ENCODE data around the gene NHERF2. TPM values are rescaled to one million over a fixed set of nuclear protein-coding genes. Genes with fewer than 3 reads are reported as not detected.

Gene NHERF2
- total RNA-seq, 1 donor from 2014 or later = 9.8 TPM

DNA sequence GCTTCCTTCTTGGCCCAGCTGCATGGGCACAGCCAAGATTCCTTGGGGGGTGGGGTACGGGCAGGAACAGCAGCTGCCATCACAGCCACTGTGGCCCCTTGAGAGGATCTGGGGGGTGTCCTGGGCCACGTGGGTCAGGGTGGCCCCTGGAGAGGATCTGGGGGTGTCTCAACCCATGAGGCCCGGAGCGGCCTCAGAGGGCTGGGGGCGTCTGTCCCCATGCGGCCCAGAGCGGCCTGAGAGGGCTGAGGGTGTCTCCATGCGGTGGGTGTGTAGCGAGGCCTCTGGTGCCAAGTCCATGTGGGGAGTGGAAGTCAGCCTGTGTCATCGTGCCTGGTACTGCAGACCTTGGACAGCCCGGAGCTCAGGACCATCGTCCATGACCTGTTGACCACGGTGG is 34.8 kb downstream of the NHERF2 start:
- DNase-seq = no peak

DNA sequence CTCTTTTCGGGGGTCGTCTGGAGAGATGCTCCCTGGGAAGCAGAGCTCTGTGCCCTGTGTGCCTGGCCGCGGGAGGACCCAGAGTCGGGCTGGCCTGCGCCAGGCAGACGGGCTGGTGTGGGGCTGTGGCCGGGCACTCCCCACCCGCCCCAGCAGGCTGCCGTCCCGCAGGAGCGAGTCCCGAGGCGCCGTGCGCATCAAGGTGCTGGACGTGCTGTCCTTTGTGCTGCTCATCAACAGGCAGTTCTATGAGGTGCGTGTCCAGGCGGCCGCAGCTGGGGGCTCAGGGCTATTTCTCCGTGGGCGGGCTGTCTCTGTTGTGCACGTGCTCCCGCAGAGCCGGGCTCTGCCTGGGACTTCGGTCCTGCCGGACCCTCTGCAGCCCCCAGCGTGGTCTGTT is 36.1 kb downstream of the NHERF2 start:
- DNase-seq = no peak

DNA sequence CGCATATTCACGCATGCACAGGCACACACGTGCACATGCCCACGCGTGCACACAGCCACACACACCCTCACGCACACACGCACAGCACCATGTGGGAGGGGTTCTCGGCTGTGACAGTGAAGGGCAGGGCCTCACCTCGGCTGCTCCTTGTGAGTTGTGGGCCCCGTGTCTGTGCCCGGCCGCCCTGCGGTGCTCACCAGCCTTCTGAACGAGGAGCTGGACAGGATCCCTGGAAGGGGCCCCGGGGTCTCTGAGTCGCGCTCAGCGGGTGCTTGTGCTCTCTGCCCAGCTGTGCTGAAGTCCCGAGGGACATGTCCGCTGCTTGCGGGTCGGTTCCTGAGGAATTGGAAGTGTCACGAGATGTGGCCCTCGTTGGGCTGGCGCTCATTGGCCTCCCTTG is 37.2 kb downstream of the NHERF2 start:
- no peak for DNase-seq

DNA sequence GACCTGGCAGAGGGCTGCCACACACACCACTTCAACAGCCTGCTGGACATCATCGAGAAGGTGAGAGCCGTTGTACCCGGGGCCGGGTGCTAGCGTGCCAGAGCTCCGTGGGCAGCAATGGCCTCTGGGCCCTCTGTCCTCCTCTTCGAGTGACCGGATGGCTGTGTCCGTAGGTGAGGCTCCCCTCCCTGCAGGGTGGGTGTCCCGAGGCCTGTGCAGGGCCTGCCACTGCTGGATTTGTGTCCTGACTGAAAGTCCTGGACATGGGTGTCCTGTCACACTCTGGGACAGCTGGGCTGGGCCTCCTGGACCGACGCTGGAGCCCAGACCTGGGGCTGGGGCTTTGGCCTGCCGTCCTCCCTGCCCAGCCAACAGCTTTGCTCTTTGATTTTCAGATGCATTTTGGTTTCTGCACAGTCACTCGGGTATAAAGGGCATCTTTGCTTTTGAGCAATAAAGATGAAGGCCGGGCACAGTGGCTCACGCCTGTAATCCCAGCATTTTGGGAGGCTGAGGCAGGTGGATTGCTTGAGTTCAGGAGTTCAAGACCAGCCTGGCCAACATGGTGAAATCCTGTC is 37.8 kb downstream of the NHERF2 start:
- no peak for DNase-seq

DNA sequence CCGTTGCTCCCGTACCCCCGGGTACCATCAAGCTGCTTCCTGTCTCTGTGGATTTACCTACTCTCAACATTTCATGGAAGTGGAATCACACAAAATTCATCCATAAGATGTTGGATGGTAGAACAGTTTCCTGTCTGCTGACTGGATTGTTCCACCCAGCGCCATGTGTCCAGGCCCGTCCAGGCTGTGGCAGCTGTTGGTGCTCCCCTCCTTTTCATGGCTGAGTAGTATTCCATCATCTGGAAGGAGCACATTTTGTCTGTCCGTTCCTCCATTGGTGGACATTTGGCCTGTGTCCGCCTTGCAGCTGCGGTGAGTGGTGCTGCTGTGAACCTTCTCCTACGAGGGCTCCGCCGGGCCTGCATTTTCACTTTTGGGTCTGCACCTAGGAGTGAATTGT is 39.4 kb downstream of the NHERF2 start:
- DNase-seq = no peak

DNA sequence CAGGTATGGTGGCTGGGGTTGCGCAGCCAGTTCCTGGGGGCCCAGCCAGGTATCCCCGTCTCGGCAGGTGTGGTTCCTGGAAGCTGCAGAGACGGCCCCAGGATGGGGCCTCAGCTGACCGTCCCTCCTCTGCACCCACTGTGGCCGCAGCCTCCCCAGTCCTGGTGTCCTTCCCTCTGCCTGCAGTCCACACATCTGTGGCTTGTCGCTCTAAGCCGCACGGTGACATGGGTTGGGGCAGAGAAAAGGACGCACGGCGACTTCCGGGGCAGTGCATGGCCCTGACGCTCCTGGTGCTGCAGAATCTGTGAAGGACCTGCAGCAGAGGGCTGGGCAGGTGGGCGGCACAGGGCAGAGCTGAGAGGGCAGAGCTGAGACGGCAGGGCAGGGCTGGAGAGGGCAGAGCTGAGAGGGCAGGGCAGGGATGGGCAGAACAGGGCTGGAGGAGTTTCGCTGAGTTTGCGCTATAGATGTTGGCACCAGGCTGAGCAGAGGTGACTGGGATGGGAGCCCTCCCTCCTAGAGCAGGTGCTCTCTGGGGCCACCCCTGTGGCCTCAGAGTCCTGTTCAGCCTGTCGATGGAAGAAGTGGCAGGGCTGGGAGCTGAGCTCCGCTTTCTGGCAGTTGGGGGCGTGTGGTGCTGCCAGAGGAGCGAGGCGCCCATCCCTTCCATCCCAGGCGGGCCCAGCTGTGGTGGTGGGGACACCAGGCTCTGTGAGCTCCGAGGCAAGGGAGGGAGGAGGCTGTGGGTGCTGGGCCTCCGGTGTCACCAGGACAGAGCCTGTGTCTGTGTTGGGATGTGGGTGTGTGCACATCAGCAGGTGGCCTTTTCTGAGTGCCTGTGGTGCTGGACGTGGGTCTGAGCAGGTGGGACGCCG is 44.1 kb downstream of the NHERF2 start:
- DNase-seq = no peak

DNA sequence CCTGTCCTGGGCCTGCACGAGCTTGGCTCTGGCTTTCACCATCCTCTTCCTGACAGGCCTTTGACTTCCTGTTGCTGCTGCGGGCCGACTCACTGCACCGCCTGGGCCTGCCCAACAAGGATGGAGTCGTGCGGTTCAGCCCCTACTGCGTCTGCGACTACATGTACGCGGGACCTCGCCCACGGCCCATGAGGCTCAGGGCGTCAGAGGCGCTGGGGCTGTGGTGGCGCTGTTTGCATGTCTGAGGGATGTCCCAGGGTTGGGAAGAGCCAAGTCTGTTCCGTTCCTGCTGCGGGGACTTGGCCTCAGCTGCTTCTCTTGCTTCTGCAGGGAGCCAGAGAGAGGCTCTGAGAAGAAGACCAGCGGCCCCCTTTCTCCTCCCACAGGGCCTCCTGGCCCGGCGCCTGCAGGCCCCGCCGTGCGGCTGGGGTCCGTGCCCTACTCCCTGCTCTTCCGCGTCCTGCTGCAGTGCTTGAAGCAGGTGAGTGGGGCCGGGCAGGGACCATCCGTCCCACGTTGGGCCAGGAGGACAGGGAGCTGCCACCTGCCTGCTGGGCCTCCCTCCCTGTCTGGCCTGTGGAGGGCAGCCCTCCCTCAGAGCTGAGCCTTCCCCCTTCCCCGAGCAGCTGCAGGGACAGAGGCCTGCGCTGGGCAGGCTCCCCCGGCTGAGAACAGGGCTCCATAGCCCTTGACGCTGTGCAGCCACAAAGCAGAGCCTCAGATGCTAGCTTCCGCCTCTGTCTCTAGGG is 44.9 kb downstream of the NHERF2 start:
- no peak for DNase-seq

DNA sequence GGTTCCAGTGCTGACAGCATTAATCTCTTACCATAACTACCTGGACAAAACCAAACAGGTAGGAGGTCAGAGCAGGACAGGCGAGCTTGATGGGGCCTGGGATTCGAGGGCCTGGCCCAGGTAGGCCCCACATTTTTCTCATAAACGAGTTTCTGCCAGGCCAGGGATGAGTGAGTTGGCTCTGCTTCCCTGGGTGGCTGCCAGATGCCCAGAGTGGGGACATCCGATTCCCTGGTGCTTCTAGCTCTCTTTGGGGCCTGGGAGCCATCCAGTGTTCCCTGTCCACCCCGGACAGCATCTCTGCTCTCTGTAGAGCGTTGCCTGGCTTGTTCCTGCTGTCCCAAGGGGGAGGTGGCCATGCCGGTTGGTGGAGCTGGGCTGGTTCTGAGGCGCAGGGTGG is 46.2 kb downstream of the NHERF2 start:
- no peak for DNase-seq

DNA sequence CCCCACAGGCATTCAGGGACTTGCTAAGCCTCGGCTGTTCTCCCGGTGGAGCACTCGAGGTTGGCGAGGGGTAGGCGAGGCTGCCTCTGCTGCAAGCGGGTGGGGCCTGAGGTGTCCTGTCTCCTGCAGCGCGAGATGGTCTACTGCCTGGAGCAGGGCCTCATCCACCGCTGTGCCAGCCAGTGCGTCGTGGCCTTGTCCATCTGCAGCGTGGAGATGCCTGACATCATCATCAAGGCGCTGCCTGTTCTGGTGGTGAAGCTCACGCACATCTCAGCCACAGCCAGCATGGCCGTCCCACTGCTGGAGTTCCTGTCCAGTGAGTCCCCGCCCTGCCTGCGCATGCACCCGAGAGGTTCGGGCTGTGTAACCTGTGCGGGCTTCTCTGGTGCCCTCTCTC is 47.4 kb downstream of the NHERF2 start:
- DNase-seq = no peak

DNA sequence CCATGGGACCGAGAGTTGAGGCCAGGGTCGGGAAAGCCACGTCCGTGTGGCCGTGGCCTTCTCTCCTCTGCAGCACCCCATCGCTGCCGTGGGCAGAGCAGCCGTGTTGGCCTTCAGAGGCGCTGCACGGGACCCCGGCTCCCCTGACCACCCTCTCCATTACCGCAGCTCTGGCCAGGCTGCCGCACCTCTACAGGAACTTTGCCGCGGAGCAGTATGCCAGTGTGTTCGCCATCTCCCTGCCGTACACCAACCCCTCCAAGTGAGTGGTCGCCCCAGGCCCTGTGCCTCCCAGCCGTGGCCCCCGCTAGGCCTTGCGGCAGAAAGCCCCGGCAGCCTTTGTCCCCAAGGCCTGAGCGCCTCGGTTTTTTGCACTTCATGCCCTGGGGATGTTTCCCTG is 48.9 kb downstream of the NHERF2 start:
- no peak for DNase-seq

DNA sequence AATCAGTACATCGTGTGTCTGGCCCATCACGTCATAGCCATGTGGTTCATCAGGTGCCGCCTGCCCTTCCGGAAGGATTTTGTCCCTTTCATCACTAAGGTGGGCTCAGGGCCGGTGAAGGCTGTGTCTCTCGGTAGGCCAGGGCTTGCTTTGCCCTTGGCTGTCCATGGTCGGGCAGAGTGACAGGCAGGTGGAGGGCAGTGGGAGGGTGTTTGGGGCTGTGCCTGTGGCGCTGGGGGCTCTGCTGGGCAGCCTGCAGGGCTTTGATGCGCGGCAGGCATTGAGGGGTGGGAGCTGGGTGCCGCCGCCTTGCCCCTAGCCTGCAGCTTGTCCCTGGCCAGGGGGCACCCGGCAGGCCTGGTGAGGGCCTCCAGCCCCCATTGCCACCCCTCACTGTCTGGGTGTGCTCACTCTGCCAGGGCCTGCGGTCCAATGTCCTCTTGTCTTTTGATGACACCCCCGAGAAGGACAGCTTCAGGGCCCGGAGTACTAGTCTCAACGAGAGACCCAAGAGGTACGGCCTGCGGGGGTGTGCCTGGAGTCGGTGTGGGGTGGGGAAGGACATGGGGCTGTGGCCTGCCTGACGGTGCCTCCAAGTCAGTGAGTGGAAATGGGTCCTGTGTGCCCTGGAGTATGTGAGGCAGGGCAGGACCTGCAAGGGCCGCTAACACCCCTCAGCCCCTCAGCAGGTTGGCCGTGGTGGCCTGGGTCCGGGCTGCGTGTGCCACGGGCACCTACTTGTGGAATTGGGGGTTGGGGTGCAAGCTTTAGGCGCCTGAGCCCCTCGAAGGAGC is 49.6 kb downstream of the NHERF2 start:
- DNase-seq = no peak

DNA sequence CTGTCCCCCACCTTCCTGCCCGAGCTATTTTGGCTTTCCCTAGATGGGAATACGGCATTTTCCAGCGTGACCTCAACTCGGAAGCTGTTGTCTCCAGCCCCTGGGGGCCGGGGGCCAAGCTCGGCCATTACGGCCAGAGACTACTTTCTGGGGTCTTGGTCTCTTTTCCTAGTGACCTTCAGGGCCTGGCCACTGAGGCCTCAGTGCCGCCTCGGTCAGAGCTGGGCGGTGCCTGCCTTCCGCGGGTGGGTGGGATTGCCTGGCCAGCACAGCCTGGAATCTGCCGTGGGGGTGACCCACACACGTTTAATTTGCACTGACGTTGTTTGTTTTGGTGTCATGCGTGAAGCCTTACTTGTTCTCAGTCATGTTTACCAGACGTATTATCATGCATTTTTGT is 50.3 kb downstream of the NHERF2 start:
- DNase-seq = no peak

DNA sequence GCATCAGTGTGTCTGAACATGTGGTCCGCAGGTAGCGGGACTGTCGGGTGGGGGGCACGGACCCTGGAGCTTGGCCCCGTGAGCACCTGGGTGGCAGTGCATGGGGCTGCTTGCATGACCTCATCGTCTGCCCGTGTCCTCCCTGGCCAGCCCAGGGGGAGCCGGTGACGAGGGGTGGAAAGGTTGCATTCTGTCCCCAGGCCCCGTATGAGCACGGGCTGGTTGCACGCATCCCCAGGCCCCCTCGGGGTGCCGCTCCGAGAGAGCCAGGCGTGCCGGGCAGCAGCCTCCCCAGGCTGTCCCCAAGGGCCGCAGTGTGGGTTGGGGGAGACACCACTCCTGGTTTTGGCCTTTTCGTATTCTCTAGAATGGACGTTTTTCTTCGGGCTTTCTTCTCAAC is 51.0 kb downstream of the NHERF2 start:
- no peak for DNase-seq

DNA sequence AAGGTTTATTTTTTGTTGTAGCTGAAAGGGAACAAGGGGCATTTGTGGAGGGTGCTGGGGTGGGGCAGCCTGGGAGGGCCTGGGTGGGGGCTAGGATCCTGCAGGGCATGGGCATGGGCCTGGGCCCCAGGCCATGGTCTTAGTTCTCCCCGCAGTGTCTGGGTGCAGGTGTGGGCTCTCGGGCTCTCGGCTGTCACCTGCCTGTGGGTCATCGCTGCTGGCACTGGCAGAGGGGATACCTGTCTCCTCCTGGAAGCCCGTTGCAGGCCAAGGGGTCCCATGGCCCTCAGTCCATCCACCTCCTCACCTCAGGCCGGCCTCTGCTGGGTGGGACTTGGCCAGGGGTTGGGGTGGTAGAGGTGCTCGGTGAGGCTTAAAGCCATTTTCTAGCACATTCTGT is 51.4 kb downstream of the NHERF2 start:
- no peak for DNase-seq

DNA sequence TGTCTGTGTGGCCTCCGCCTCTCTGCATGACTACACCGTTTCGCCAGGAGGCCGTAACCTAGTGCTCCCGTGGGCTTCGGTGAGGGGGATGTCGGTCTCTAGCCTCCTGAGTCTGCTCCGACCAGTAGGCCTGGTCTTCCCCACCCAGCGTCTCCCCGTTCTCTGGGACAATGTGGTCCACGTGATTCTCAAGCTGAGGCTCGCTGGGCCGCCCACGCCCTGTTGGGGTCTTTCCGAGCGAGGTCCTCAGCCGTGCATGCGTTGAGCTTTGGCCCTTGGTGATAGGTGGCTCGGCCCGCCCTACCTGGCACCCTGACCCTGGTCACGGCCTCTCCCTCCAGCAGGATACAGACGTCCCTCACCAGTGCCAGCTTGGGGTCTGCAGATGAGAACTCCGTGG is 52.0 kb downstream of the NHERF2 start:
- DNase-seq = no peak

DNA sequence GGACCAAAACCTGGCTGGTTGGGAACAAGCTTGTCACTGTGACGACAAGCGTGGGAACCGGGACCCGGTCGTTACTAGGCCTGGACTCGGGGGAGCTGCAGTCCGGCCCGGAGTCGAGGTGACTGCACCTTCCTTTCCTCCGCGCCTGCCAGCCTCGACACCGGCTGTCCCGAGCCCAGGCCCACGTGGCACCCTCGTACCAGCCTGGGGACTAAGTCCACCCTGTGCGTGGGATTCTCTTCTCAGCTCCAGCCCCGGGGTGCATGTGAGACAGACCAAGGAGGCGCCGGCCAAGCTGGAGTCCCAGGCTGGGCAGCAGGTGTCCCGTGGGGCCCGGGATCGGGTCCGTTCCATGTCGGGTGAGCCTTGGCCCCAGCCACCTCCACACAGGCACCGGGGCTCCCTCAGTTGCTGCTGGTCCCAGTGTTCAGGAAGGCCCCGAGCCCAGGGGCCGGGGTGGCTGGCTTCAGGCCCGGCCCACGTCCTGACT is 52.7 kb downstream of the NHERF2 start:
- no peak for DNase-seq

DNA sequence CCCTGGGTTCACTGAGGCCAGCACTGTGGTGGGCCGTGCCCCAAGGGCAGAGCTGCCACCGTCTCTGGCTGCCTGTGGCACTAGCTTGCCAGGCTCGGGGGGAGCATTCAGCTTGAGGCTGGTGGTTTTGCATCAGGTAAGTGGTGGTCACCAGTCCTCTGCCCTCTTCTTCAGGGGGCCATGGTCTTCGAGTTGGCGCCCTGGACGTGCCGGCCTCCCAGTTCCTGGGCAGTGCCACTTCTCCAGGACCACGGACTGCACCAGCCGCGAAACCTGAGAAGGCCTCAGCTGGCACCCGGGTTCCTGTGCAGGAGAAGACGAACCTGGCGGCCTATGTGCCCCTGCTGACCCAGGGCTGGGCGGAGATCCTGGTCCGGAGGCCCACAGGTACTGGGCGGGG is 53.3 kb downstream of the NHERF2 start:
- DNase-seq = no peak

DNA sequence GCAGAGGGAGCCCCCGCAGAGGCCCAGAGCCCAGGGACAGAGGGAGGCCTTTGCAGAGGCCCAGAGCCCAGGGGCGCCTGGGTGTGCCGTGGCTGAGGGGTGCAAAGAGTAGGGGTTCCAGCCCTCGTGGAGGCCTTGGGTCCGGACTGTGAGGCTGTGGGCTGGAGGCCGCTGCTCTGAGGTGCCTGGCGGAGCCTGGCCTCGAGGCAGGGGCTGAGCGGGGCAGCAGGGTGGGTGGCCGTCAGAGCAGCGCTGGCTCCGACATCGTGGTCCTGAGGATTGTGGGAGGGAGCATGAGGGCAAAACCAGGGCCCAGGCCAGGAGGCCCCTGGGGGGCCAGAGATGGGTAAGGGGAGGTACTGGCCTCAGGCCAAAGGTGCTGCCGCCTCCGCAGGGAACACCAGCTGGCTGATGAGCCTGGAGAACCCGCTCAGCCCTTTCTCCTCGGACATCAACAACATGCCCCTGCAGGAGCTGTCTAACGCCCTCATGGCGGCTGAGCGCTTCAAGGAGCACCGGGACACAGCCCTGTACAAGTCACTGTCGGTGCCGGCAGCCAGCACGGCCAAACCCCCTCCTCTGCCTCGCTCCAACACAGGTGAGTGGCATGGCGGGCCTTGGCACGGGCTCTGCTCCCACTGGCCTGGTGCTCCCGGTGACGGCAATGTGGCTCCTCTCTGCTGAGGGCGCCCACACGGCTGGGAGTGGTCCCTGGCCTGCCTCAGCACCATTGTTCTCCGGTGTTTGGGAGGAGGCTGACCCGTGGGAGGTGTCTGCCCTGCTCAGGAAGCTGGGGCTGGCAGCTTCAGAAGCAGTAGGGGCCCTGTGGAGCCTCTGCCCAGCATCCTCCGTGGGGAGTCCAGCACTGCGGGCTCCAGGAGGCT is 54.7 kb downstream of the NHERF2 start:
- DNase-seq = no peak

DNA sequence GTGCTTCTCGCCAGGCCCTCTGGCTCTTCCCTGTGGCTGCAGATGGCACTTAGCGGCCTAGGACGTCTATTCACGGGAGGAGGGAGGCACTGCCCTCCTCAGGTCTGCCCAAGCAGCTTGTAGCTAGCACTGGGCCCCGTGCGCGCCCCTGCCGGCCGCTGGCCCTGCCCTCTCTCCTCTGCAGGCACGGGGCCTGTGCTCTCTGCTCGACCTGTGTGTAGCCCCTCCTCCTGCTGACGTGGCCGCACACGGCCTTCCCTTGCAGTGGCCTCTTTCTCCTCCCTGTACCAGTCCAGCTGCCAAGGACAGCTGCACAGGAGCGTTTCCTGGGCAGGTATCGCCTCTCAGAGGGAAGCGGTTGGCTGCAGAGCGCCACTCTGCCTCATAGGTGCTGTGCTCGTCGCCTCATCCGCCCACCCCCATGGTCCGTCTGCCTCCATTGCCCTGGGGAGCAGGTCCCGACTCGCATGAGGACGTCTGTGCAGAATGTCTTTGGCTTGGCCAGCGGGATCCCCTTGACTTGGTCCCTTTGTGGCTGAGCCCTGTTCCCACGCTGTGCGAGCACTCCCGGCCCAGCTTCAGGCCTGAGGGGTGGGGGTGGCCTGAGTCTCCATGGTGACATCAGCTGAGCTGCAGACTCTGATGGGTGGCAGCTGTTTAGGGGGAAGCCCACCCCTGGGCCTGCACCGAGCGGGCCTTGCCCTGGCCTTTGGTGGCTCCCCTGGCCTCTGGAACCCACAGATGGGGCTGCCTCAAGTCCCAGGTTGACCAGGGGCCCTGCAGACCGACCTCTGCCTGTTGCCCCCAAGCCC is 55.7 kb downstream of the NHERF2 start:
- no peak for DNase-seq

DNA sequence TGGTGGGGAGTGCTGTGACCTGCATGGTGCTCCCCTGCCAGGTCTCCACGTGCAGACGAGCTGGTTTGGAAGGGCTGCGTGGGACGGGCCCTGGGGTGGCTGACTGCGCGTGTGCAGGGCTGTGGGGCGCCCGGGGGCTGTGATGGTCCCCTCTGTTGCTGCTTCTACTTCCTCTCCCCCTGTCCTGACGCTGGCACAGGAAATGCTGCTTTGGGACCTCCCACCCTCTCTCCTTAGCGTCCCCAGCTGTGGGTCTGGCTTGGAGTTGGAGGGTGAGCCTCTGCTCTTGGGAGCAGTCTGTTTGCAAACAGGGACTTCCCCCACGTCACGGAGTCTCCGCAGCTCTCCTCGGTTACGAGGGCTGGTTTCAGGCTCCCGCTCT is 56.3 kb downstream of the NHERF2 start:
- DNase-seq = no peak

DNA sequence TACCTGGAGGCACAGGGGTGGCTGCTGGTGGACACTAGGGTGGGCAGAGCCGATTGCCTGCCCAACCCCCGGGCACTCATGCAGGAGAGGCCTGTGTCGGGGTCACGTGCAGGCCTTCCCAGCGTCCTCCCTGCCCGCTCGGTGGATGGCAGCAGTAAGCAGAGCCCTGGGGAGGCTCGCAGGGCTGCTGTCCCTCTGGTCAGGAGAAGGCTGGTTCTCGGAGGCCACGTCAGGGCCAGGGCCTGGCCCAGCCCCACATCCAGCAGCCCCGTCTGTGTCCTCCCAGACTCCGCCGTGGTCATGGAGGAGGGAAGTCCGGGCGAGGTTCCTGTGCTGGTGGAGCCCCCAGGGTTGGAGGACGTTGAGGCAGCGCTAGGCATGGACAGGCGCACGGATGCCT is 56.7 kb downstream of the NHERF2 start:
- no peak for DNase-seq
